Effector CD4-positive, alpha-beta T cell (primary cell): ENCODE results near the gene FAM81B.

Source experiments
- DNase-seq: peaks from one replicate; pipeline ENCODE4 v3.0.0-alpha.2; 2020

Gene FAM81B

GRCh38 chr5:95403996-95404395 lies 12.8 kb downstream of the FAM81B start:
- no peak for DNase-seq

- no peak for DNase-seq
Measured at GRCh38 chr5:95406426-95407090, 15.4 kb downstream of the FAM81B start.

DNA sequence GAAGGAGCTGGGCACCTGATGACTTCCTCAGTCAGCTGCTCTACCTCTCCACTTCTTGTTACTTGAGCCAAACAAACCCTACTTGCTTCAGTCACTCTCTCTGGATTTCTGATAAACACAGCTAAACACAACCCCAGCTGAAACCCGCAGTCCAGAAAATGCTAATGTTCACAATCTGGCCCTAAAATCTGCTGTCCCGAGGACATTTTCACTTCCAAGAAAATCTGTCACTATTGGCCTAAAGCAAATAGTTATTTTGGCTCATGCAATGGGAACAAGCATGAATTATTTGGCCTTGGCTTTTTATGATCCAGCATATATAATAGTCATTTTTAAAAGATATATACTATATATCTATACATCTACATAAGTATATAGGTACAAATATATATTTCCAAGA lies 19.1 kb downstream of the FAM81B start:
- DNase-seq: no peak

DNA sequence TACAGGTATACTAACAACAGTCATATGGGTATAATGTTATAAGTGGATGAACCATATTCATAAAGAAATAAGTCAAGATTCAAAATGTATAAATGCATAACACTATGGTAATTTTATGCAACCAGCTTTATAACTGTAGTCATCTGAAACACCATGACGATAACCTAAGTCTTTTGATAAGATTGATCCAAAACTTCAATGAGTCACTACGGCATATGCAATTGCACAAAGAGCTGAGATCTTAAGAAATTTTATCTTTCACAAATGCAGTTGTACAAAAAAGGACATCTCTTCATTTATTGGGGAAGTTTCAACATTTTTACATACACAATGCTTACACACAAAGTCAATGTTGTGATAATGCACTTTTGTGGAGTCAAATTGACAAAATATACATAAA lies 20.3 kb downstream of the FAM81B start:
- no peak for DNase-seq

GRCh38 chr5:95414451-95414850 lies 23.3 kb downstream of the FAM81B start:
- DNase-seq: no peak

DNA sequence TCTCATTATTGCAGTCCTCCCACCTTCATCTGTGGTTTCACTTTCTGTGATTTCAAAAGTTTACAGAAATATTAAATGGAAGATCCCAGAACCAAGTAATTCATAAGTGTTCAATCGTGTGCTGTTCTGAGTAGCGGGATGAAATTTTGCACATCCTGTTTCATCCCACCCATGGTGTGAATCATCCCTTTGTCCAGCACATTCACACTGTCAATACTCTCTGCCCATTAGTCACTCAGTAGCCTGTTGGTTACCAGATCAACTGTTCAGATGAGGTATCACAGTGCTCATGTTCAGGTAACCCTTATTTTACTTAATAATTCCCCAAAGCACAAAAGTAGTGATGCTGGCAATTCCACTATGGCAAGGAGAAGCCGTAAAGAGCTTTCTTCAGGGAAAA lies 26.8 kb downstream of the FAM81B start:
- no peak for DNase-seq

GRCh38 chr5:95422838-95423237 lies 31.7 kb downstream of the FAM81B start:
- no peak for DNase-seq

DNA sequence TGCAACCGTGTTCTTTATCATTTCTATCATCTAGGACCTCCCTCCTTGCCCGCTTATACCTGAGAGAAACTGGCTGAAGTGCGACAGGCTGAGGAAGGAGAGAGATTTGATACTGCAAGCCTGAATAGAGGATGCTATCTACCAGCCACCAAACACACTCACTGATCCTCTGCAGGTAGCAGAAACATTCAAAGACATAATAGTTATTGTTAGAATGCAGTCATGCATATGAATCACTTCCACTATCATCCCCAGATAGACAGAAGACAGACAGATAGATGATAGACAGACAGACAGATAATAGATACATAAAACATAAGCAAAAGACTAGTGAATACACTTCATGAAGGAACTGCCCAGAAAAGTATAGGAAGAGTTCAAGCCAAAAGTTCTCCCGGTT lies 32.9 kb downstream of the FAM81B start:
- DNase-seq: no peak

DNA sequence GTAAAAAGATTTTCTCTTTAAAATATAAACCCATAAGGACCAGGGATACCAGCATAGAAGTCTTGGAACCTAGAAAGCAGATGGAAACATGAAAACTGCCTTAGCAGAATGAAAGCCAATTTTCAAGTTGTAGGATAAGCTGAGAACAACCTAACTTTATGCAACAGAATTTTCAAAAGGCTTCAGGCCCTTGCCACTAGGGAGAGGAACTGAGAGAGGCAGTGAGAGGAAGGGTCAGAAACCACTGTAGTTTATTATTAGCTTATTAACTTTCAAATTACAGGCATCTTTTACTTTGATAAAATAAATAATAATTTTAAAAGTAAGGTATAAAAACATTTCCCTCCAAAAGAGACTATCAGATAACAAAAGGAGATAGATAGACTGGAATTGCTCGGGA lies 33.4 kb downstream of the FAM81B start:
- no peak for DNase-seq

GRCh38 chr5:95426227-95426626 lies 35.1 kb downstream of the FAM81B start:
- DNase-seq: no peak

GRCh38 chr5:95432779-95433178 lies 41.6 kb downstream of the FAM81B start:
- no peak for DNase-seq

- DNase-seq: no peak
Measured at GRCh38 chr5:95439801-95440493, 48.8 kb downstream of the FAM81B start.

- DNase-seq: no peak
Measured at GRCh38 chr5:95440825-95441224, 49.7 kb downstream of the FAM81B start.

GRCh38 chr5:95441636-95442035 lies 50.5 kb downstream of the FAM81B start:
- no peak for DNase-seq

DNA sequence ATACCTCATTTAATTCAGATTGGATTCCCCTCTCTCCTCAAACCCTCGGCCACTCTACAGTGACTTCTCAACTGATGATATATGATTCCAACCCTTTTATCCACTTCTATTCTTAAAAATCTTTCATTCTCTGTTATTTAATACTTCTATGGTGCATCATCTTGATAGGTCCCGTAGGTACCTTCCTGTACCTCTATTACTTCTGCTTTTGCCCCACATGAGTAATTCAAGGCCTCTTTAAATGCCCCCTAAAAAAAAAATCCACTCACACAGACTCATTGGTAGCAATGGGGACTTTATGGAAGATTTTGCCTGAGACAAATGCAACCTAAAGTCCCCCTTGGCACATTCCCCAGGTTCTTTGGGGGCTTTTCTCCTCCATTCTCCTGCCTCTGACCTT lies 54.3 kb downstream of the FAM81B start:
- no peak for DNase-seq

GRCh38 chr5:95445995-95446394 lies 54.8 kb downstream of the FAM81B start:
- DNase-seq: no peak

GRCh38 chr5:95446560-95447221 lies 55.5 kb downstream of the FAM81B start:
- no peak for DNase-seq

DNA sequence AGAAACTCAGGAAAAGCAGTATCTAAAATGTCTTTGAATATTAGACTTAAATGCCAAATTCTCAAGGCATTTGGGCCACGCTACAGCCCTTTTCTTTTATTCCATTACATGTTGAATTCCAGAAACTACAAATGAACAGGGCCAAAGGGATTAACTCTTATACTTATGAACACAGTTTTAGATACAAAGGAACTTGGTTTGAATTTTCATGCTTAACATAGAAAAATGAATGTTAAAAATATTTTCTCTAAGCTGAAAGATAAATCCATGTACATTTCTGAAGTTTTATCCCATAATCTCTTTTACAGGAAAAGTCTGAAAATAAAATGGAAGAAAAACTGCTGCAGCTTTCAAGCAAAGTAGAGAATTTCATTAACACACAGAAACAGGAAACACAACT lies 56.8 kb downstream of the FAM81B start:
- no peak for DNase-seq

- DNase-seq: no peak
Measured at GRCh38 chr5:95448789-95449188, 57.6 kb downstream of the FAM81B start.

GRCh38 chr5:95449460-95449859 lies 58.3 kb downstream of the FAM81B start:
- no peak for DNase-seq

DNA sequence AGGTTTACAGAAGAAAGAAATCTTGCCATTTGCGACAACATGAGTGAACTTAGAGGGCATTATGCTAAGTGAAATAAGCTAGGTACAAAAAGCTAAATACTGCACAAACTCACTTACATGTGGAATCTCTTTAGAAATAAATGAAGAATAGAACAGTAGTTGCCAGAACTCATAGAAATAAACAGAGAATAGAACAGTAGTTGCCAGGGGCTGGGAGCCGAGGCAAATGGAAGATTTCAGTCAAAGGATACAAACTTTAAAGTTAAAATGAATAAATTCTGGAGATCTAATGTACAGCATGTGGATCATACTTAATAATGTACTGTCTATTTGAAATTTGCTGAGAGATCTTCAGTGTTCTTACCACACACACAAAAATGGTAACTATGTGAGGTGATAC lies 63.4 kb downstream of the FAM81B start:
- DNase-seq: no peak

- no peak for DNase-seq
Measured at GRCh38 chr5:95460665-95461064, 69.5 kb downstream of the FAM81B start.

- no peak for DNase-seq
Measured at GRCh38 chr5:95471487-95471886, 80.3 kb downstream of the FAM81B start.

- DNase-seq: no peak
Measured at GRCh38 chr5:95471942-95472341, 80.8 kb downstream of the FAM81B start.
